H1 (cell line): ENCODE data around the gene NR2F1. TPM values are rescaled to one million over a fixed set of nuclear protein-coding genes. Genes with fewer than 3 reads are reported as not detected.

Experiments used
- CTCF ChIA-PET: fragments of 300-600 bp; sonication (Branson Sonifier 250); formaldehyde crosslinking; loops from one replicate; lab custom pipeline; 2021; ENCODE audit not compliant: partially characterized antibody; lab: Charles Lee
- POLR2A ChIA-PET: fragments of 300-600 bp; sonication (Branson Sonifier 250); formaldehyde crosslinking; loops from one replicate; lab custom pipeline; 2021; ENCODE audit warnings: inconsistent platforms; ENCODE audit not compliant: partially characterized antibody; lab: Charles Lee
- DNase-seq, 2 experiments: peaks; one replicate each; pipeline versions ENCODE4 v3.0.0 to v3.0.0-alpha.2; 2010 to 2022; ENCODE audit warnings: low spot score in 2 of 2, low read depth in 1 of 2, mixed read lengths in 1 of 2
- FAIRE-seq: peaks from 2 replicates; lab custom pipeline; 2011; peaks lifted over from hg19 to GRCh38; lab: Jason Lieb, UNC
- H2AFZ ChIP-seq: 2 replicates; pipeline ENCODE4 v1.8.1; 2012; ENCODE audit warnings: low read length, inconsistent platforms
- H2AK5ac ChIP-seq: 2 replicates; pipeline ENCODE4 v1.6.1; 2013; ENCODE audit warnings: low read depth, low read length
- H2BK120ac ChIP-seq: replicated peaks from 2 replicates; pipeline ENCODE3; 2013; ENCODE audit warnings: low read depth, low read length, inconsistent platforms
- H2BK12ac ChIP-seq: 2 replicates; pipeline ENCODE4 v1.6.1; 2013; ENCODE audit warnings: low read depth, low read length
- H2BK15ac ChIP-seq: 2 replicates; pipeline ENCODE4 v1.6.1; 2013; ENCODE audit warnings: low read length
- H2BK20ac ChIP-seq: 2 replicates; pipeline ENCODE4 v1.6.1; 2013; ENCODE audit warnings: low read length
- H2BK5ac ChIP-seq: 2 replicates; pipeline ENCODE4 v1.6.1; 2013; ENCODE audit warnings: low read depth, low read length
- H3K14ac ChIP-seq: 2 replicates; pipeline ENCODE4 v1.6.1; 2013; ENCODE audit warnings: inconsistent platforms; ENCODE audit not compliant: insufficient read length
- H3K18ac ChIP-seq: 2 replicates; pipeline ENCODE4 v1.6.1; 2013; ENCODE audit warnings: low read length; ENCODE audit errors: extremely low read depth
- H3K23ac ChIP-seq: 2 replicates; pipeline ENCODE4 v1.6.1; 2013; ENCODE audit warnings: inconsistent platforms; ENCODE audit not compliant: insufficient read length
- H3K23me2 ChIP-seq: 2 replicates; pipeline ENCODE4 v1.6.1; 2013; ENCODE audit warnings: low read depth, low read length
- H3K27ac ChIP-seq: 2 replicates; pipeline ENCODE4 v1.6.1; 2011; ENCODE audit warnings: low read depth, low read length, inconsistent platforms
- H3K27me3 ChIP-seq, 4 experiments: replicated peaks in 1 of 4; 1 replicate in 1 of 4; 2 replicates in 3 of 4; pipeline versions ENCODE4 v1.6.1 to v1.8.1; 2011 to 2013; ENCODE audit warnings: low read length in 3 of 4, mild to moderate bottlenecking in 3 of 4, inconsistent platforms in 2 of 4, mixed read lengths in 2 of 4, moderate library complexity in 1 of 4; ENCODE audit not compliant: control insufficient read depth in 3 of 4, insufficient read depth in 3 of 4; ENCODE audit errors: extremely low read depth in 1 of 4
- H3K36me3 ChIP-seq, 4 experiments: 2 replicates each; pipeline versions ENCODE4 v1.6.1 to v1.8.1; 2011 to 2013; ENCODE audit warnings: mild to moderate bottlenecking in 4 of 4, low read length in 3 of 4, moderate library complexity in 2 of 4, control low read depth in 1 of 4, inconsistent platforms in 1 of 4; ENCODE audit not compliant: insufficient read depth in 4 of 4, control insufficient read depth in 2 of 4
- H3K4ac ChIP-seq: replicated peaks from 2 replicates; pipeline ENCODE3; 2013; ENCODE audit warnings: low read length, low read depth, mixed read lengths, inconsistent platforms; ENCODE audit not compliant: insufficient read length
- H3K4me1 ChIP-seq, 4 experiments: replicated peaks in 1 of 4; 1 replicate in 1 of 4; 2 replicates in 3 of 4; pipeline versions ENCODE4 v1.6.1 to v1.8.1; 2011 to 2013; ENCODE audit warnings: low read length in 3 of 4, inconsistent platforms in 2 of 4, mixed read lengths in 1 of 4; ENCODE audit not compliant: insufficient read depth in 4 of 4, control insufficient read depth in 3 of 4
- H3K4me2 ChIP-seq, 2 experiments: 2 replicates each; pipeline versions ENCODE4 v1.6.1 to v1.8.1; 2011 to 2013; ENCODE audit warnings: low read depth in 2 of 2, low read length in 2 of 2, control low read depth in 1 of 2, inconsistent platforms in 1 of 2, mild to moderate bottlenecking in 1 of 2; ENCODE audit not compliant: insufficient read depth in 1 of 2
- H3K4me3 ChIP-seq, 4 experiments: fragments of 200-600, 300-600 bp in 1 of 4; sonication (generic), shearing (Covaris generic), sonication (Bioruptor Twin) in 1 of 4; 2 replicates each; pipeline versions ENCODE4 v1.5.1 to v1.8.1; 2011 to 2016; ENCODE audit warnings: low read length in 4 of 4, low read depth in 3 of 4, control low read depth in 2 of 4, inconsistent platforms in 2 of 4, mild to moderate bottlenecking in 2 of 4, mixed read lengths in 1 of 4, moderate library complexity in 1 of 4; ENCODE audit not compliant: insufficient read depth in 2 of 4; ENCODE audit errors: extremely low read depth in 1 of 4
- H3K56ac ChIP-seq: replicated peaks from 2 replicates; pipeline ENCODE3; 2013; ENCODE audit warnings: low read depth, mild to moderate bottlenecking, mixed read lengths, low read length, inconsistent platforms; ENCODE audit not compliant: insufficient read length
- H3K79me1 ChIP-seq: 2 replicates; pipeline ENCODE4 v1.6.1; 2013; ENCODE audit warnings: low read depth, low read length, control low read depth
- H3K79me2 ChIP-seq, 2 experiments: 2 replicates each; pipeline versions ENCODE4 v1.6.1 to v1.8.1; 2012 to 2013; ENCODE audit warnings: low read length in 2 of 2, mild to moderate bottlenecking in 2 of 2, inconsistent platforms in 1 of 2; ENCODE audit not compliant: insufficient read depth in 2 of 2, control insufficient read depth in 1 of 2
- H3K9ac ChIP-seq, 4 experiments: replicated peaks in 1 of 4; 1 replicate in 1 of 4; 2 replicates in 3 of 4; pipeline versions ENCODE4 v1.6.1 to v1.8.1; 2011 to 2013; ENCODE audit warnings: low read depth in 3 of 4, low read length in 3 of 4, control low read depth in 2 of 4, mild to moderate bottlenecking in 2 of 4, moderate library complexity in 2 of 4, inconsistent platforms in 1 of 4; ENCODE audit errors: extremely low read depth in 1 of 4
- H3K9me3 ChIP-seq, 2 experiments: 2 replicates each; pipeline versions ENCODE4 v1.6.1 to v1.8.1; 2012 to 2013; ENCODE audit warnings: mild to moderate bottlenecking in 2 of 2, moderate library complexity in 2 of 2, control low read depth in 1 of 2, inconsistent platforms in 1 of 2, low read depth in 1 of 2, low read length in 1 of 2, mixed read lengths in 1 of 2; ENCODE audit not compliant: insufficient read depth in 2 of 2
- H4K20me1 ChIP-seq, 2 experiments: replicated peaks in 1 of 2; 2 replicates each; pipeline versions ENCODE3 to v1.8.1; 2011 to 2013; ENCODE audit warnings: inconsistent platforms in 2 of 2, low read length in 2 of 2, mild to moderate bottlenecking in 1 of 2; ENCODE audit not compliant: insufficient read depth in 2 of 2, control insufficient read depth in 1 of 2
- H4K5ac ChIP-seq: 2 replicates; pipeline ENCODE4 v1.6.1; 2013; ENCODE audit warnings: low read length, low read depth, mixed read lengths, inconsistent platforms; ENCODE audit not compliant: insufficient read length
- H4K8ac ChIP-seq: 2 replicates; pipeline ENCODE4 v1.8.0; 2013; ENCODE audit warnings: mild to moderate bottlenecking, moderate library complexity, low read length, inconsistent platforms; ENCODE audit not compliant: insufficient read depth; ENCODE audit errors: extremely low read depth
- H4K91ac ChIP-seq: replicated peaks from 2 replicates; pipeline ENCODE3; 2013; ENCODE audit warnings: low read length, mixed read lengths, inconsistent platforms; ENCODE audit not compliant: insufficient read length
- BCL11A ChIP-seq, 2 experiments: IDR thresholded peaks; one replicate each; pipeline ENCODE4 v1.6.1; 2011; ENCODE audit warnings: low read depth in 2 of 2, low read length in 2 of 2, mild to moderate bottlenecking in 2 of 2
- CEBPB ChIP-seq: IDR thresholded peaks from 2 replicates; pipeline ENCODE4 v1.6.1; 2012; ENCODE audit warnings: low read depth, low read length
- CHD2 ChIP-seq: IDR thresholded peaks from 2 replicates; pipeline ENCODE4 v1.6.1; 2012; ENCODE audit warnings: low read length, improper control_type of control experiment
- GTF2F1 ChIP-seq: IDR thresholded peaks from 2 replicates; pipeline ENCODE4 v1.6.1; 2012; ENCODE audit warnings: low read depth, low read length, improper control_type of control experiment, borderline replicate concordance
- KDM1A ChIP-seq: fragments of 200-600, 300-600 bp; sonication (generic); IDR thresholded peaks from 2 replicates; pipeline ENCODE4 v1.7.1; 2016; ENCODE audit warnings: mild to moderate bottlenecking, low read length, borderline replicate concordance
- KDM5A ChIP-seq: fragments of 200-600 bp; IDR thresholded peaks from 2 replicates; pipeline ENCODE4 v1.7.1; 2012; ENCODE audit warnings: mild to moderate bottlenecking, low read length, inconsistent platforms, mixed read lengths
- MAX ChIP-seq: IDR thresholded peaks from 2 replicates; pipeline ENCODE4 v1.6.1; 2012; ENCODE audit warnings: inconsistent platforms
- POLR2AphosphoS5 ChIP-seq: IDR thresholded peaks from 2 replicates; pipeline ENCODE4 v1.6.1; 2011; ENCODE audit warnings: low read depth, low read length
- RBBP5 ChIP-seq: IDR thresholded peaks from 2 replicates; pipeline ENCODE4 v1.7.1; 2012; ENCODE audit warnings: low read depth, mild to moderate bottlenecking, inconsistent platforms, low read length, moderate library complexity, borderline replicate concordance
- SAP30 ChIP-seq: fragments of 300-600 bp; sonication (generic); IDR thresholded peaks from 2 replicates; pipeline ENCODE4 v1.7.1; 2012; ENCODE audit warnings: low read length, moderate library complexity, mild to moderate bottlenecking, inconsistent platforms; ENCODE audit not compliant: insufficient read depth, insufficient replicate concordance
- WGBS, 2 experiments: shearing (Covaris generic) in 1 of 2; methylation state at CpG; one replicate each; pipeline versions ENCODE4 v1.1.6 to v1.1.7; 2013 to 2015; ENCODE audit warnings: low lambda C conversion rate in 2 of 2, mixed read lengths in 2 of 2, inconsistent platforms in 1 of 2, low coverage in 1 of 2, missing lambda C conversion rate in 1 of 2; ENCODE audit not compliant: insufficient replicate concordance in 2 of 2, insufficient coverage in 1 of 2, insufficient read length in 1 of 2; ENCODE audit errors: extremely low coverage in 1 of 2, missing lambda C conversion rate in 1 of 2; 5-methylcytosine and 5-hydroxymethylcytosine counted together
- polyA plus RNA-seq, 7 experiments: library from polyadenylated mRNA; depleted of rRNA in 3 of 7; stranded (reverse) in 5 of 7; unstranded in 2 of 7; fragments of >200 nt in 5 of 7; fragments of 200-250 nt in 2 of 7; gene quantifications; 1 replicate in 5 of 7; 2 replicates in 1 of 7; 4 replicates in 1 of 7; pipeline versions ENCODE4 v1.2.1 to v1.2.3, GENCODE V29; 2011 to 2013; ENCODE audit warnings: missing spikeins in 2 of 7, mixed read lengths in 2 of 7
- total RNA-seq: library from RNA; stranded (reverse); fragmentation: NEBNext Ultra II Directional; extraction: Animal tissue kit (Norgen Biotek cat#: 25700); gene quantifications from 2 replicates; pipeline ENCODE4 v1.2.1, GENCODE V29; 2021

Gene NR2F1
- total and polyA plus RNA-seq, 2 of the 8 experiments (the other 6 are each of a cell fraction or from before 2014, with no cell fraction given), result not detected

GRCh38 chr5:93637697-93638096 lies 54.7 kb downstream of the NR2F1 start:
- FAIRE-seq (no peak), DNase-seq (no peak)
- Histone ChIP-seq H3K23me2 (no peaks in the 10 kb centered on the region), H3K9me3 (no peaks in the 10 kb centered on the region), H3K27ac (no peak overlapping the region), H3K18ac (no peak overlapping the region), H3K79me1 (no peaks in the 10 kb centered on the region), H4K91ac (no peak overlapping the region), H3K14ac (no peak overlapping the region), H3K23ac (no peak overlapping the region), H2BK12ac (no peak overlapping the region), H4K20me1 (no peaks in the 10 kb centered on the region), H2BK15ac (no peak overlapping the region), H3K27me3 (no peaks in the 10 kb centered on the region), H3K79me2 (no peaks in the 10 kb centered on the region), H2AK5ac (no peak overlapping the region), H2BK20ac (no peak overlapping the region), H3K56ac (no peak overlapping the region), H3K4me3 (no peak overlapping the region), H3K36me3 (no peaks in the 10 kb centered on the region), H2BK5ac (no peak overlapping the region), H4K8ac (no peak overlapping the region), H3K9ac (no peak overlapping the region), H2BK120ac (no peak overlapping the region), H2AFZ (no peak overlapping the region), H3K4me2 (no peak overlapping the region), H3K4me1 (no peaks in the 10 kb centered on the region), H3K4ac (no peak overlapping the region), H4K5ac (no peak overlapping the region)
- WGBS, 2 experiments, result 83% methylated on average over 2 of the region's 2 CpGs; no CpG with 5 or more reads in 1 of the 2 experiments
- TF ChIP-seq CEBPB, result no peak
- no peak for TF ChIP-seq KDM1A
- no peak for TF ChIP-seq RBBP5
- TF ChIP-seq KDM5A, result no peak
- TF ChIP-seq BCL11A (IDR thresholded peaks at IDR 0.05; ENCODE audit: low read depth in 2 of 2, low read length in 2 of 2), result no peak
- TF ChIP-seq SAP30, result no peak
- TF ChIP-seq GTF2F1, result no peak
- TF ChIP-seq MAX, result no peak
- no peak for TF ChIP-seq POLR2AphosphoS5
- no peak for TF ChIP-seq CHD2
- CTCF ChIA-PET, result interaction anchor here (0.6 to 1.5 kb wide), 2 partner anchors 17 to 44 kb away, joined by 3 read pairs; no protein-coding TSS in a partner anchor
- POLR2A ChIA-PET, result interaction anchor here (1.1 kb wide), 1 partner anchor 66 kb away, joined by 3 read pairs; no protein-coding TSS in a partner anchor
